ENCODE results near the gene NLRP1.
"Not testable (repeated sequence)": the region's sequence is repeated elsewhere in the genome, so short reads cannot be mapped to it uniquely, and the experiment has no call there.

NLRP1 gene

DNA sequence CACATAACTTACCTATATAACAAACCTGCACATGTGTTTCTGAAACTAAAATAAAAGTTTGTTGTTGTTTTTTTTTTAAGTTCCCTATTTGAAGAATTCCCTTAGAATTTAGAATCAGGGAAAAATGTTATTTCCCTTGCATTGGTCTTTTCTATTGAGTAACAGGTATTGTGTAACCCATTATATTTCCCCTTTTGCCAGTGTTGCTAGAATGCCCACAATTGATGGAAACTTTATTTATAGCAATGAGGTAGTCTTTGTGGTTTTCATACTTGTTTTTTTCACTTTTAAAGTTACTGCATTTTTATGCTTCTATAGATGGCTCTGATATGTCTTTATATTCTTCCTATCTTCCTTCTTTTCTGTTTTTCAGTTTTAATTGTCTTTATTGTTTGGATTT lies 3.9 kb downstream of the NLRP1 start:
- no peak overlapping the region for H3K27ac Mint-ChIP-seq
- no peak overlapping the region for H3K4me3 Mint-ChIP-seq
- no peak for ATAC-seq

DNA sequence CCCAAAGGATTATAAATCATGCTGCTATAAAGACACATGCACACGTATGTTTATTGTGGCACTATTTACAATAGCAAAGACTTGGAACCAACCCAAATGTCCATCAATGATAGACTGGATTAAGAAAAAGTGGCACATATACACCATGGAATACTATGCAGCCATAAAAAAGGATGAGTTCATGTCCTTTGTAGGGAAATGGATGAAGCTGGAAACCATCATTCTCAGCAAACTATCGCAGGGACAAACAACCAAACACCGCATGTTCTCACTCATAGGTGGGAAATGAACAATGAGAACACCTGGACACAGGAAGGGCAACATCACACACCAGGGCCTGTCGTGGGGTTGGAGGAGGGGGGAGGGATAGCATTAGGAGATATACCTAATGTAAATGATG lies 5.5 kb downstream of the NLRP1 start:
- DNase-seq (ENCODE audit: low spot score in 2 of 2); ATAC-seq; H3K27ac Mint-ChIP-seq; H3K9me3 Mint-ChIP-seq; H3K4me3 Mint-ChIP-seq: not testable (repeated sequence)
- Mint-ChIP-seq H3K4me1 (peaks cover 67% of the 10 kb centered on the region), H3K36me3 (peaks cover 88% of the 10 kb centered on the region)

More for the DNA sequence above, 3.9 kb downstream of the NLRP1 start:
- DNase-seq (ENCODE audit: low spot score in 2 of 2), result no peak
- peaks cover 69% of the 10 kb centered on the region for H3K4me1 Mint-ChIP-seq
- H3K9me3 Mint-ChIP-seq, result no peaks in the 10 kb centered on the region
- H3K36me3 Mint-ChIP-seq, result peaks cover 84% of the 10 kb centered on the region

DNA sequence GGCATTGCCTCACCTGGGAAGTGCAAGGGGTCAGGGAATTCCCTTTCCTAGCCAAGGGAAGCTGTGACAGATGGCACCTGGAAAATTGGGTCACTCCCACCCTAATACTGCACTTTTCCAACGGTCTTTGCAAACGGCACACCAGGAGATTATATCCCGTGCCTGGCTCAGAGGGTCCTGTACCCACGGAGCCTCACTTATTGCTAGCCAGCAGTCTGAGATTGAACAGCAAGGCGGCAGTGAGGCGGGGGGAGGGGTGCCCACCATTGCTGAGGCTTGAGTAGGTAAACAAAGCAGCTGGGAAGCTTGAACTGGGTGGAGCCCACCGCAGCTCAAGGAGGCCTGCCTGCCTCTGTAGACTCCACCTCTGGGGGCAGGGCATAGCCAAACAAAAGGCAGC lies 11.3 kb downstream of the NLRP1 start:
- H3K4me3 Mint-ChIP-seq; DNase-seq (ENCODE audit: low spot score in 2 of 2); ATAC-seq; H3K27ac Mint-ChIP-seq; H3K9me3 Mint-ChIP-seq: not testable (repeated sequence)
- Mint-ChIP-seq H3K36me3 (peaks cover 82% of the 10 kb centered on the region), H3K4me1 (peaks cover 73% of the 10 kb centered on the region)

DNA sequence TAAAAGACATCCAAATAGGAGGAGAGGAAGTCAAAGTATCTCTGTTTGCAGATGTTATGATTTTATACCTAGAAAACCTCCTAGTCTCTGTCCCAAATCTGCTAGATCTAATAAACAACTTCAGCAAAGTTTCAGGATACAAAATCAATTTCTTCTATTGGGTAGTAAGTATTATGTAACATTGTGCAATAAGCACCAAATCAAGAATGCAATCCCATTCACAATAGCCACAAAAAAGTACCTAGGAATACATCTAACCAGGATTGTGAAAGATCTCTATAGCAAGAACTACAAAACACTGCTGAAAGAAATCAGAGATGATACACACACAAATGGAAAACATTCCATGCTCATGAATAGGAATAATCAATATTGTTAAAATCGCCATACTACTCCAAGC lies 13.0 kb downstream of the NLRP1 start:
- Mint-ChIP-seq H3K9me3 (no peaks in the 10 kb centered on the region), H3K36me3 (peaks cover 83% of the 10 kb centered on the region), H3K27ac (no peak overlapping the region), H3K4me3 (no peak overlapping the region), H3K4me1 (peaks cover 61% of the 10 kb centered on the region)
- ATAC-seq (no peak), DNase-seq (ENCODE audit: low spot score in 2 of 2) (no peak)

DNA sequence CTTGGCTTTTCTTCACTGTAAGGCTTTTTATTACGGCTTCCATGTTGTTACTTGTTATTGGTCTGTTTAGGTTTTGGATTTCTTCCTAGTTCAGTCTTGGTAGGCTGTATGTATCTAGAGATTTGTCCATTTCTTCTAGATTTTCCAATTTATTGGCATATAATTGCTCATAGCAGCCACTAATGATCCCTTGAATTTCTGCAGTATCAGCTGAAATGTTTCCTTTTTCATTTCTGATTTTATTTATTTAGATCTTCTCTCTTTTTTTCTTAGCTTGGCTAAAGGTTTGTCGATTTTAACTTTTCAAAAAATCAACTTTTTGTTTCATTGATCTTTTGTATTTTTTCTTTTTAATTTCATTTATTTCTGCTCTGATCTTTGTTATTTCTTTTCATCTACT lies 18.5 kb downstream of the NLRP1 start:
- Mint-ChIP-seq H3K4me3 (no peak overlapping the region), H3K27ac (no peak overlapping the region)

DNA sequence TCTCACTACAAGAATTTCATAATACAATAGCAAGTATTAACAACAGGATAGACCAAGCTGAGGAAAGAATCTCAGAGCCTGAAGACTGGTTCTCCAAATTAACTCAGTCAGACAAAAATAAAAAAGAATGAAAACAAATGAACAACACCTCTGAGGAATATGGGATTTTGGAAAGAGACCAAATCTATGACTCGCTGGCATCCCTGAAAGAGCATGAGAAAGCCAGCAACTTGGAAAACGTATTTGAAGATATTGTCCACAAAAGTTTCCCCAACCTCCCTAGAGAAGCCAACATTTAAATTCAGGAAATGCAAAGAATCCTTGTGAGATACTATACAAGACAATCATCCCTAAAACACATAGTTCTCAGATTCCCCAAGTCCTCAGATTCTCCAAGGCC lies 20.9 kb downstream of the NLRP1 start:
- Mint-ChIP-seq H3K27ac (peak overlapping the region; percentile 49), H3K4me3 (no peak overlapping the region), H3K9me3 (no peaks in the 10 kb centered on the region), H3K4me1 (peaks cover 30% of the 10 kb centered on the region), H3K36me3 (peaks cover 59% of the 10 kb centered on the region)
- DNase-seq (ENCODE audit: low spot score in 2 of 2) (no peak), ATAC-seq (no peak)

More for the DNA sequence above, 18.5 kb downstream of the NLRP1 start:
- ATAC-seq, result no peak
- Mint-ChIP-seq H3K36me3 (peaks cover 62% of the 10 kb centered on the region), H3K4me1 (peaks cover 47% of the 10 kb centered on the region), H3K9me3 (no peaks in the 10 kb centered on the region)
- no peak for DNase-seq (ENCODE audit: low spot score in 2 of 2)

DNA sequence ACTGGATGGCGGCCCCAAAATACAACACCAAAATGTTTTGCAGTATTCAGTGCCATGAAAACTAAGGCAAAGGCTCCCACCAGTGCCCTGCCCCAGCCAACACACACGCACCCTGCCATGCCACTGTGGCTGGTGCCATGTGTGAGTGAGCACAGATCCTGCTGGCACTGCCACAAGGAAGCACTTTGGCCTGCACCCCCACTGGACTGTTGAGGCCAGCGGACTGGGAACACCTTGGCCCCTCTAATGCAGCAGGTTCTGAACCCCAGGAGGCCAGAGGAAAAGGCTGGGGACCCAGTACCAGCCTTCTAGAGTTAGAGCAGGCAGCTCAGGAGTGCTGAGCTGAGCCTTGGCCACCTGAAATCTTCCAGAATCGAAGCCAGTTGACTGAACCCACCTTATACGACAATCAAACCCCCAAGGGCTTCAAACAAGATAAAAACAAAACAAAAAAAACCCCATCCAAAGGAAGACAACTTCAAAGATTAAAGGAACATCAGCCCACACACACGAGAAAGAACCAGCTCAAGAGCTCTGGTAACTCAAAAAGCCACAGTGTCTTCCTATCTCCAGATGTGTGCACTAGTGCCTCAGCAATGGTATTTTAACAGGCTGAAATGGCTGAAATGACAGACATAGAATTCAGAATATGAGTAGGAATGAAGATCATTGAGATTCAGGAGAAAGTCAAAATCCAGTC lies 21.5 kb downstream of the NLRP1 start:
- Mint-ChIP-seq H3K36me3 (peaks cover 59% of the 10 kb centered on the region), H3K4me3 (no peak overlapping the region), H3K9me3 (no peaks in the 10 kb centered on the region), H3K4me1 (peaks cover 30% of the 10 kb centered on the region), H3K27ac (peak overlapping the region; percentile 49)
- DNase-seq (ENCODE audit: low spot score in 2 of 2) (no peak), ATAC-seq (no peak)

DNA sequence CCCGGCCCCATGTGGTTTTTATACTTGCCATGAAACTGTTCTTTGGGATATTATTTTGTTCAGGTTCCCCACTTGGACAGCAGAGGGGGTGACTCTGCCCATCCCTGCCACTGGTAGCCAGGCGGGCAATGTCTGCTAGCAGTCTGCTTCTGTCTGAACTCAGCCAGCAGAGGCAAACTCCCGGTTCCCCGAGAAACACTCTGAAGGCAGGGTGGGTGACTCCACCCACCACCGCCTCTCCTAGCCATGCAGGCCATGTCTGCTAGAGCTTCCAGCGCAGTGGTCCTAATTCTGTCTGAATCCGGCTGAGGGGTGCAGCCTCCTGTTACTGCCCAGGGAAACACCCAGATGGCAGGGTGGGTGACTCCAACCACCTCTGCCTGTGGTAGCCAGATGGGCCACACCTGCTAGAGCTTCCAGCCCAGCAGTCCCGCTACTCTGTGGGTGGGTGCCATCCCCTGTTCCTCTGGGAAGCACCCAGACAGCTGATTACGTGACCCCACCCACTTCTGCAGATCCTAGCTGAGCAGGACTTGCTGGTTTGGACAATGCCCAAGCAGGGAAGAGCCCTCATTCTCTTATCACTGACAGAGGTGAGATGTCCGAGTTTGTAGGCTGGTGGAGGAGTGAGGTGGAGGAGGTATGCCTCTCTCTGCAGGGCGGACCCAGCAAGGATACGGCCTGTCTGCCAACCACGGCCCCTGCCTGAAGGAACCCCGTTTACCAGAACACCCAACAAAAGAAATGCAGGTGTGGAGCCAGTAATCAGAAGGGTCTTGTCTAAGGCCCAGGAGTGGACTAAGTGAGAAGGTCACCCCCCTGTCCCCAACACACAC lies 22.4 kb downstream of the NLRP1 start:
- Mint-ChIP-seq H3K4me1 (peaks cover 35% of the 10 kb centered on the region), H3K36me3 (peaks cover 59% of the 10 kb centered on the region), H3K27ac (peak overlapping the region; percentile 49), H3K4me3 (no peak overlapping the region), H3K9me3 (no peaks in the 10 kb centered on the region)
- DNase-seq (ENCODE audit: low spot score in 2 of 2) (no peak), ATAC-seq (no peak)

DNA sequence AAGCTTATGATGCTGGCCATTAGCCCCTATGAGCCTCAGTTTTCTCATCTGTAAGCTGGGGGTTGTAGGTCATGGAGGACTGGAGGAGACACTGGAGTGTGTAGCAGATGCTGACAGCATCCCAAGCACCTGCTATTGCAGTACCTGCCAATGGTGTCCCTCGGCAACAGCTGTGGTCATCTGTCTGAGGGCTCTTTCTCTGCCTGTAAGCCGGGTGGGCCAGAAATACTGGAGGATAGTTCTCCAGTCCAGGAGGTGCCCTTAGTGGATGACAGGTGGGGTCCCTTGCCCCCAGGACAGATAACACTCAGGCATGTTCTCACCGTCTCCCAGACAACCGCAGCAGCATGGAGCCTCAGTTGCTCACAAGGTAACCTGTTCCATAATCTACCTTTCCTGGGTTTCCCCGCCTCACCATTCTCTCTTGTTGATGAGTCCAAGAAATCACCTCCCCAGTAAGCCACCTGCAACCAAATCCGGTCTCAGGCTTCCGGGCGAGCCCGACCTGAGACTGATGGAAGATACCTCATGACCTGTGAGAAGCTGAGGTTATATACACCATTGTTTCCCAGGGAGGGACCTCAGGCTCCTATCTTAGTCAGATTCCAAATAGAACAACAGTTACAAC lies 23.8 kb downstream of the NLRP1 start:
- peaks cover 31% of the 10 kb centered on the region for H3K4me1 Mint-ChIP-seq

DNA sequence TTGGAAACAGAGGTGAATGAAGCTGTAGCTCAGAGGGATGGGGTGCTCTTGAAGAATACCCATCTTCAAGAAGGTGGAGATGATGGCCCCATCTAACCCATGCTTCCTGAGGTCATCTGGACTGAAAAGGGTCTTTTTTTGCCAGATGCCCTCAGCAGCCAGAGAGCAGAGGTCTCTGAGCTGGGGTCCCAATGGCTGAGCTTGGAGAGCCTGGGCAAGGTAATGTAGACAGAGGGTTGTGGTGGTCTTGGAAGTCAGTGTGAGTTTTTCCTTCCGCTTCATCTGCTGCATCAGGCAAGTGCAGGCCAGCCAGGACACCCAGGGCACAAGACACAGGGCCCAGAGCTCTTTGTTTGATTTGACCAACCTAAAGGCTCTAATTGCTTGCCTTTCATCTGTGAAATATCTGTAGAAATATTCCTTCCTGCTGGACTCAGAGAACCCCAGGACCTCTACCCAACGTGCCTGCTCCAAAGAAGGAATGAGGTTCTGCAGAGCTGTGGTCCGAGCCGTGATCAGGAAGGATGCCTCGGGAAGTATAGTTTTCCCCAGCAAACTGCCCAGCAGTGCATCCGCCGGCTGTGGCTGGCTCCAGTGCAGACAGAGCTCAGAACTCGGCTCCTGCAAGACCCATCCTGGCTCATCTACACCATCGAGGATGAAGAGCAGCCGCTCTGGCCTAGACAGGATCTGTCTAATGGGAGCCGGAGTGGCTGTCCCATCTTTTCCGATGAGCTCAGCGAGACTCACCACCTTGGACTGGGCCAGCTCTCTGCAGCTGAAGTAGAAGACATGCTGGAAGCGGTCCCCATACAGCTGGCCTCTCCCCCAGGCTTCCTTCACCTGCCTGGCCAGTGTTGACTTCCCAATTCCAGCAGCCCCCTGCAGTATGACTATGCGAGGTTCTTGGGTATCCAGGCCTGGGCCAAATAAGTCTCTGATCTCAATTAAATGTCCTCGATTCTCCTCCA lies 25.2 kb downstream of the NLRP1 start:
- DNase-seq (ENCODE audit: low spot score in 2 of 2), result no peak
- no peaks in the 10 kb centered on the region for H3K9me3 Mint-ChIP-seq
- no peak for ATAC-seq
- peak overlapping the region; percentile 30 for H3K27ac Mint-ChIP-seq
- H3K4me3 Mint-ChIP-seq, result no peak overlapping the region
- H3K4me1 Mint-ChIP-seq, result peaks cover 33% of the 10 kb centered on the region
- H3K36me3 Mint-ChIP-seq, result peaks cover 73% of the 10 kb centered on the region

More for the DNA sequence above, 23.8 kb downstream of the NLRP1 start:
- H3K9me3 Mint-ChIP-seq, result no peaks in the 10 kb centered on the region
- peaks cover 59% of the 10 kb centered on the region for H3K36me3 Mint-ChIP-seq
- ATAC-seq, result no peak
- DNase-seq (ENCODE audit: low spot score in 2 of 2), result no peak
- no peak overlapping the region for H3K4me3 Mint-ChIP-seq
- peak overlapping the region; percentile 56 for H3K27ac Mint-ChIP-seq

DNA sequence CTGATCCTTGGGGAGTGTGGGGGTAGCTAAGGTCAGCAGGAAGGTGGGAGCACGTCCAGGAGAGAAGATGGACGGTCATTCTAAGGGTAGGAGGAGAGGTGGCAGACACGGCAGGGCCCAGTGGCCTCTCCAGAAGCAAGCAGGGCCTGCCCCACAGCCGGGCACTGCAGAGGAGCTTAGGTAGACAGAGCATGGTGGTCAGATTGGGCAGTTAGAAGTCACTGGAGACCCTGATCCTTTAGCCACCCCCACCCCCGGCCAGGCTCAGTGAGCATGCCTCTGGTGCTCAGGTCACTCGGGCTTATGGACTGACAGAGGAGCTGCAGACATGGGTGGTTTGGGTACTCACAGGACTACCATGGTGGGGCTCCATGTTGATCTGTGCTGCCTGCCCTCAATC lies 26.3 kb downstream of the NLRP1 start:
- Mint-ChIP-seq H3K4me3 (no peak overlapping the region), H3K36me3 (peaks cover 80% of the 10 kb centered on the region), H3K27ac (peak overlapping the region; percentile 62), H3K9me3 (no peaks in the 10 kb centered on the region), H3K4me1 (peaks cover 30% of the 10 kb centered on the region)
- ATAC-seq (no peak), DNase-seq (ENCODE audit: low spot score in 2 of 2) (no peak)

DNA sequence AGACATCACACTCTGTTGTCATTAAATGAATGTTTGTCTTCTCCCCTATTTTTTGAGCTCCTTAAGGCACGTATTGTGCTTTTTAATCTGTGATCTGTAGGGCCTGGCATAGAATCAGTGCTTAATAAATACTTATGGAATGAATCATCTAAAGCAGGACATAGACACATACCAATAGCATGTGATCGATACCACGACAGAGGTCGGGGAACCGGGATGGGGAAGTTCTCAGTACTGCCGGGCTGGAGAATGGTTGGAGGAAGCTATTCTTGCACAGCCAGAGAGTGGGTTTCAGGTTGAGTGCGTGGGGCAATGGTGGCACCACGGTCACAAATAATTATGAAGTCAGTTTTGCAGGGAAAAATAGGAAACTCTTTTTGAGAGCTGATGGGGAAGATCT lies 26.8 kb downstream of the NLRP1 start:
- DNase-seq (ENCODE audit: low spot score in 2 of 2) (no peak), ATAC-seq (no peak)
- peak overlapping the region; percentile 62 for H3K27ac Mint-ChIP-seq
- H3K36me3 Mint-ChIP-seq, result peaks cover 82% of the 10 kb centered on the region
- H3K9me3 Mint-ChIP-seq, result no peaks in the 10 kb centered on the region
- H3K4me1 Mint-ChIP-seq, result peaks cover 29% of the 10 kb centered on the region
- H3K4me3 Mint-ChIP-seq, result no peak overlapping the region

DNA sequence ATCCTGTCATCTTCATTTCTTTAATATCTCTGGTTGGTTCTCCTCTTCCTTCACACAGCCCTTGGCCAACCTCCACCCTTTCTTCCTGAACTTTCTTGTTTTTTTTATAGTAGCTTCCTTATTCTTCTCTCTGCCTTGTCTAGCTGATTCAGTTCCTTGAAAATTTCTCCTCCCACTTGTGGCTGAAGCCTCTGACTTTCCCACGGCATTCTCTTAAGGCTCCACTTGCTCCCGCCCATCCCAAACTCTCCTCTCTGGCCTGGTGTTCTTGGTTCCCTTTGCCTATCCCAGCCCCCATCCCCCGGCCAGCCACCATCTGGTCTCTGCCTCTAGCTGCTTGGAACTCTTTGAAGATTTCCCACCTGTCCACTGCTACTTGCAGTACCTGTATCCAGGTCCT lies 29.1 kb downstream of the NLRP1 start:
- Mint-ChIP-seq H3K27ac (peak overlapping the region; percentile 74), H3K4me1 (peaks cover 29% of the 10 kb centered on the region), H3K9me3 (no peaks in the 10 kb centered on the region), H3K36me3 (peaks cover 94% of the 10 kb centered on the region), H3K4me3 (no peak overlapping the region)
- ATAC-seq (no peak), DNase-seq (ENCODE audit: low spot score in 2 of 2) (peak in 1 of 2 donors; percentile 34)

DNA sequence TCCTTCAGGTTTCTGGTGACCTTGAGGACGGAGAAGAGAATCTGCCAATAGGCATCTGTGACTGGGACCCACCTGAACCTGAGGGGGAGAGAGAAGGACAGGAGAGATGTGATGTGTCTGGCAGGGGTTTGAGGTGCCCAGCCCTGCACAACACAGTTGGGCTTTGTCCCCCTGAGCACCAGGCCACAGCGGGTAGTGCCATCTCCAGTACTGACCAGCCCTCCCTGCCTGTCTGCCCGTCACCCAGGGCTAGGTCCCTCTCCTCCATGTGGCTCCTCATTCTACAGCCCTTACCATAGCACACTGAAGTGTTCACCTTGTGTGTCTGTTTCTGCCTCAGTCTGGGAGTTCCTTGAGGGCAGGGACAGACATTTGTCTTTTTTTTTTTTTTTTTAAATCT lies 30.8 kb downstream of the NLRP1 start:
- ATAC-seq, result no peak
- Mint-ChIP-seq H3K36me3 (peaks cover 99% of the 10 kb centered on the region), H3K4me3 (no peak overlapping the region), H3K4me1 (peaks cover 26% of the 10 kb centered on the region), H3K27ac (peak overlapping the region; percentile 27), H3K9me3 (no peaks in the 10 kb centered on the region)
- DNase-seq (ENCODE audit: low spot score in 2 of 2), result peak in 1 of 2 donors; percentile 22

DNA sequence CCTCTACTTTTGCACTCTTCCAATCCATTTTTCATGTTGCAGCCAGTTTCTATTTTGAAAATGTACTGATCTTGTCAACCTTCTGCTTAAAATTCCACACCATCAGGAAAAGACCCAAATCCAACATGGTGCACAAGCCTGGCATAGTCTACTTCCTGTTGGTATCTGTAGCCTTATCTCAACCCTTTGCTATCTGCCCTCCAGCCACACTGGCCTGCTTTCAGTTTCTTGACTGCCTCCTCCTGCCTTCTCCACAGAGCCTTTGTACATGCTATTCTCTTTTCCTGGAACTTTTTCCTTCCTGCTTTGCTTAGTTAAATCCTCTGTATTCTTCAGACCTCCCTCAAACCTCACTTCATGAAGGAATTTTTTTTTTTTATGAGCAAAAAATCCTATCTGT lies 31.5 kb downstream of the NLRP1 start:
- DNase-seq (ENCODE audit: low spot score in 2 of 2), result no peak
- Mint-ChIP-seq H3K9me3 (no peaks in the 10 kb centered on the region), H3K4me3 (no peak overlapping the region), H3K4me1 (peaks cover 31% of the 10 kb centered on the region), H3K27ac (peak overlapping the region; percentile 27), H3K36me3 (peaks cover 99% of the 10 kb centered on the region)
- no peak for ATAC-seq

Measured in stimulated activated effector memory CD8-positive, alpha-beta T cell treated with anti-CD3 and anti-CD28 coated beads, Interleukin-12 subunit alpha, Interleukin-12 subunit beta, amount 100 ng/mL, for 72 hours (primary cell).